WI38 (cell line): ENCODE results near the gene RBMS3.
"Not testable (repeated sequence)": the region's sequence is repeated elsewhere in the genome, so short reads cannot be mapped to it uniquely, and the experiment has no call there.

Source experiments
- H3K4me3 ChIP-seq: 2 replicates; pipeline ENCODE4 v1.5.1; 2011; ENCODE audit warnings: low read depth, mild to moderate bottlenecking, control low read depth, low read length
- TF ChIP-seq, protein P1 (sequence below): IDR thresholded peaks from 2 replicates; pipeline ENCODE4 v1.5.1; 2012; ENCODE audit warnings: low read depth, mild to moderate bottlenecking, control low read depth, low read length

RBMS3 gene

DNA sequence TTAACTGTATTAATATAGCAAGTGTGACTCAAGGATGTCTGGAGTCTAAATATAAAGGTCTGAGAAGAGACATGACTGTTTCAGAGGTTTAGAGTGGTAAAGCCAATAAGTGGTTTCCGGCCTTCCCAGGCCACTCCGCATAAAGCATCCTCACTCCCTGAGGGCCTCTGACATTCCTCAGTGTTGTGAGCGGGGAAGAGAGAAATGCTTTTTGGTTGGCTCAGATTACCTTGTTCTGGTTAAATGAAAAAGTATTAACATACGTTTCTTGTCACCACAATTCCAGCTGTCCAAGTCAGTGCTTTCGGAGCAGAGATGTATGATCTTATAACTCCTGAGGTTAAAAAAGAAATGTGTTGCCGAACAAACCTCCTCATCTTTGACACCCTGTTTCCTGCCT lies 103.8 kb downstream of the RBMS3 start:
- H3K4me3 ChIP-seq: no peak overlapping the region
- TF ChIP-seq, protein P1, sequence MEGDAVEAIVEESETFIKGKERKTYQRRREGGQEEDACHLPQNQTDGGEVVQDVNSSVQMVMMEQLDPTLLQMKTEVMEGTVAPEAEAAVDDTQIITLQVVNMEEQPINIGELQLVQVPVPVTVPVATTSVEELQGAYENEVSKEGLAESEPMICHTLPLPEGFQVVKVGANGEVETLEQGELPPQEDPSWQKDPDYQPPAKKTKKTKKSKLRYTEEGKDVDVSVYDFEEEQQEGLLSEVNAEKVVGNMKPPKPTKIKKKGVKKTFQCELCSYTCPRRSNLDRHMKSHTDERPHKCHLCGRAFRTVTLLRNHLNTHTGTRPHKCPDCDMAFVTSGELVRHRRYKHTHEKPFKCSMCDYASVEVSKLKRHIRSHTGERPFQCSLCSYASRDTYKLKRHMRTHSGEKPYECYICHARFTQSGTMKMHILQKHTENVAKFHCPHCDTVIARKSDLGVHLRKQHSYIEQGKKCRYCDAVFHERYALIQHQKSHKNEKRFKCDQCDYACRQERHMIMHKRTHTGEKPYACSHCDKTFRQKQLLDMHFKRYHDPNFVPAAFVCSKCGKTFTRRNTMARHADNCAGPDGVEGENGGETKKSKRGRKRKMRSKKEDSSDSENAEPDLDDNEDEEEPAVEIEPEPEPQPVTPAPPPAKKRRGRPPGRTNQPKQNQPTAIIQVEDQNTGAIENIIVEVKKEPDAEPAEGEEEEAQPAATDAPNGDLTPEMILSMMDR: no peak

DNA sequence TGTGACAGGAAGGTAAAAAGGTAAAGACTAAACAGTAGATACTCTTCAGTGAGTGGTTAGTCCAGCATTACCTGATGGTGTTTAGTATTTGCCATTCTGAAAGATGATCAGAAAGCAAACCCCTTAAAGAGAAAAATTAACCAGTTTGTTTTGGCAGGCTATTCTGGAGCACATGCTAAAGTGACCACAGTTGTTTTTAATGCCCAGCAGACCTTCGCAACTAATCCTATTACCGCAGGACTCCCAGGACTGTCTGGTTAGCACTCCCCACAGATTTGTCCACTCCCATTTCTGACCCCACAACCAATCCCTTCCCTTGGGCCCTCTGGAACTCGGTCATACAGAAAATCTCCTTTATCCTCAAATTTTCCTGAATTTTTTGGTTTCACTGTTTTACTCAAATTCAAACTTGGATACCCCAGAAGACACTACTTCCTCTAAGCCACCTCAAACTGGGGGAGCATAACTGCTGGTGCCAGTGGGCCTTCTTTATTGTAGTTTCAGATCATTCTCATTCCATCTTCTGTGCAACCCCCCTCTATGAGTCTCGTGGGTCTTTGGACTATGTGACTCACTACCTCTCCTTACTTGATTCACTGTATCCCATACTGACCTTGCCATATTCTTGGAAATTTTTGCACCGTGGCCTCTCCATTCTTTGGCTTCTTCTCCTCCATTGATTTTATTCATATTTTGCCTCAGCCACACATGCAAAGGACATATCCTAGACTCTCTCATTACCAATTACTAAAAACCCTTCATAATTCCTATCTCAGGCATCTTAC lies 104.4 kb downstream of the RBMS3 start:
- TF ChIP-seq, protein P1: no peak
- no peak overlapping the region for H3K4me3 ChIP-seq

DNA sequence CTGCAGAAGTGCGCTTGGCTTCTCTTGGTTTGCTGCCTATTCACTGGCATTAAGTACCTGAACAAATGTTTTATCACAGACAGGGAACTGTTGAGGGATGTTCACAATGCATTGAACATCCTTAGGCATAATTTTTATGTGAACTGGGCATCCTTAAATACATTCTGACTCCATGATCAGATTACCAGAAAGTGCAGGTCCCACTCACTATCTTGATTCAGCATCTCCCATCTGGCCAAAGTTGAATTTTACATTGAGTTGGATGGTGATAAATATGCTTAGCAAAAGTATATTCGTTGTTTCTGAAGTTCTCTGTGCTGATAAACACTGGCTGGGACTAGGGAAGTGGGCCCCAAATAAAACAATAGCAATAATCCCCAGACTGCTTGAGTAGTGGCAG lies 108.5 kb downstream of the RBMS3 start:
- TF ChIP-seq, protein P1: no peak
- no peak overlapping the region for H3K4me3 ChIP-seq

DNA sequence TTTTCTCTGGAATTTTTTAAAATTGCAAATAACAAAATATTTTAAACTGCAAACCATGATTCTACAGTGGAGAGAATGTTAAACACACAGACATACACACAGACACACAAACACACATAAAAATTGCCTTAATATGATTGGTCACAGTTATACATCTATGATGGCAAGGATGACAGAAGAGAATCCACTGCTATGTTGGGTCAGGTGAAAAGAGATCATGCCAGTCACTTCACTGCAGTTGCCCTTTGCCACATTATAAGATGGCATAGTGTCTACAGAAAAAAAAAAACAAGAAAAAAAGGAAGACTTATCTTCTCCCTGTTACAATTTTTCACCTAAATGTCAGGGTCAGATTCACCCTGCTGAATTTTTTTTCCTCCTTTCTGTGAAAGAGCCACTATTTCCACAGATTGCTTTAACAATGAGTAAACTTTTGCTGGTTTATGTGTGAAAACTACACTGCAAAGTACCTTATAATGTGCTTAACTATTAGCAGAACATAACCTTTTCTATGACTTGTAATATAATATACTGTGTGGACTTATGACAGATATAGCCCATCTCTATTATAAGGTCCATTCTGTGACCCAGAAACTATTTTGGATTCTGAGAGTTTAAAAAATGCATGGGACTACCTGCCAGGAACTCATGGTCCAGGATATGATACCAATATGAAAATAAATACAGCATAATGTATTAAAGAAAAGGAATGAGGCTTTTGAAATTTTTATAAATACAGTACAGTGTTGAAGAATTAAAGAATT lies 111.9 kb downstream of the RBMS3 start:
- H3K4me3 ChIP-seq: no peak overlapping the region
- TF ChIP-seq, protein P1: no peak

DNA sequence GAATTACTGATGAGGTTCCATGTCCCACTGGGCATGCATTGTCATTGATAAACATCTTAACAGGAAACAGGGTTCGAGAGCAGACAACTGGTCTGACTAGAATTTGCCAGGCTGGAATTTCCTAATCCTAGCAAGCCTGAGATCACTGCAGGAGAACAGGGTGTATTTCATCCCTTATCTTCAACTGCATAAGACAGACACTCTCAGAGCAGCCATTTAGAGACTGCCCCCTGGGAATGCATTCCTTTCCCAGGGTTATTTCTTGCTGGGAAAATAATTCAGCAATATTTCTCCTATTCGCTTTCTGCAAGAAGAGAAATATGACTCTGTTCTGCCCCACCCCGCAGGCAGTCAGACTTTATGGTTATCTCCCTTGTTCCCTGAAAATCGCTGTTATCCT lies 113.1 kb downstream of the RBMS3 start:
- H3K4me3 ChIP-seq: not testable (repeated sequence)

DNA sequence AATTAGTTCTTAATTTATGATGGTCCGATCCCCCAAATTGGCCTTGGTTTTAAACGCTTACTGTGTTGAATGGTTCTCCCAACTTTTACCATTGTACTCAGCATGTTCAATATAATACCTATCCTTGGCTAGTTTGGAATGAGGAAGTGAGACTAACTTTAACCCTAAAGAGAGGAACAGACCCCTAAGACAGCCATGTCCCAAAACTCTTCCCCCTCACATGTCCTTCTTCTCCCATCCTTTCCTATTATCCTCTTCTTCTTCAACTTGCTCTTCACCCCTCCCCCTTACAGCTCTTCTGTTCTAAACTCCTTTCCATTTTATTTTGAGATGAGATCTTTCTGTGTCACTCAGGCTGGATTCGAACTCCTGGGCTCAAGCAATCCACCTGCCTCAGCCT lies 116.5 kb downstream of the RBMS3 start:
- no peak overlapping the region for H3K4me3 ChIP-seq
- TF ChIP-seq, protein P1: no peak

DNA sequence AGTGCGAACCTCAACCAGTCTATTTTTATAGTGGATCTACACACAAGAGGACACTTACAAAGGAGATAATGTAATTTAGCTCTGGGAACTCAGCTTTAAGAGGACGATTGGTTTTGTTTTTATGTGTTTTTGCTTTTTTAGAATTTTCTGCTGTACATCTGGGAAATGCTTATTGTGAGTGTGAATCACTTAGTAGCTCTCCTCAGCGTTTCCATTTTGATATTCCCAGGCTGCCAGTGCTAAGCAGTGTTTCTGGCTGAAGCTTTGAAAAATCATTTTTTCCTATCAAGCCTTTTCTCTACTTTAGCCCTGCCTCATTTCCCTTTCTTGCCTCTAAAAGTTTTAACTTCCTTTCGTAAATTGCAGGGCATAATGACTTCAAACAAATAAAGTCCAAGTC lies 117.9 kb downstream of the RBMS3 start:
- TF ChIP-seq, protein P1: no peak
- no peak overlapping the region for H3K4me3 ChIP-seq
